ENCODE measurements around the gene FAM216A. TPM values are rescaled to one million over a fixed set of nuclear protein-coding genes. Genes with fewer than 3 reads are reported as not detected.

Gene FAM216A, protein sequence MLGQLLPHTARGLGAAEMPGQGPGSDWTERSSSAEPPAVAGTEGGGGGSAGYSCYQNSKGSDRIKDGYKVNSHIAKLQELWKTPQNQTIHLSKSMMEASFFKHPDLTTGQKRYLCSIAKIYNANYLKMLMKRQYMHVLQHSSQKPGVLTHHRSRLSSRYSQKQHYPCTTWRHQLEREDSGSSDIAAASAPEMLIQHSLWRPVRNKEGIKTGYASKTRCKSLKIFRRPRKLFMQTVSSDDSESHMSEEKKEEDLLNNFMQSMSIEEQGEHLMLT
- total RNA-seq = 10.3 and 13.7 TPM in 2 replicates

DNA sequence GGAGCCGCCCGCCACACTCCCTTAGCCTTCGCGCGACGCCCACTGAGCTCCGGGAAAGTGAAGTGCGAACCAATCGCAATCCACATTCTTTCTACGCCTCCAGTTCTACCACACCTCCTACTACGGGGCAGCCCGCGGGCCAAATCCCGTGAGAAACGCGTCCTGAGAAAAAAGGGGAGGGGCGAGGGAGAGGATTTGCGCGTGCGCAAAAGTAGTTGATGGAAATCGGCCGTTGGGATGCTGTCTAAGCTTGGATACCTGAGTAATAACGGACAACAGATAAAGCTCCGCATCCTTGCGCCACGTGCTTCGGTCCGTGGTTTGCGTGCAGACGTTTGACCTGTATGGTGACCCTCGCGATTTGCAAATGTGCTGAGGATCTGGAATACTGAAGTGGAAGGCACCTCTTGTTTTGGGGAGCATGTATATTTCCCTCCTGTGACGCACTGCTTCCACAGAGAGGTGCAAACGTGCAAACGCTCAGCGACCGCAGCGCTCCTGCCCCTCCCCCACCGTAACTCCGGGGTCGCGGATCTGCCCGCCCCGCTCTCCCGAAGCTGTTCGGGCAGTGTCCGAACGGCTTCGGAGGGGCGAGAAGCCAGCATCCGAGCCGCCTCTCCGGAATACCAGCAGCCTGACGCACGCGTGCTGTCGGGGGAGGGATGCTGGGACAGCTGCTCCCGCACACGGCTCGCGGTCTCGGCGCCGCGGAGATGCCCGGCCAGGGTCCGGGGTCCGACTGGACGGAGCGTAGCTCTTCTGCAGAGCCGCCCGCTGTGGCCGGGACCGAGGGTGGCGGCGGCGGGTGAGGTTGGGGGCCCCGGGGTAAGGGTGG, at the start of gene FAM216A, which contains the start of gene GPN3:
FAM216A (plus strand) TSS at position 632 of the 835 bp plus-strand sequence; CDS start at position 663, 31 bp downstream.
GPN3 (minus strand) TSS at position 44 of the 835 bp plus-strand sequence. CDS start 54 bp downstream, outside the sequence.

DNA sequence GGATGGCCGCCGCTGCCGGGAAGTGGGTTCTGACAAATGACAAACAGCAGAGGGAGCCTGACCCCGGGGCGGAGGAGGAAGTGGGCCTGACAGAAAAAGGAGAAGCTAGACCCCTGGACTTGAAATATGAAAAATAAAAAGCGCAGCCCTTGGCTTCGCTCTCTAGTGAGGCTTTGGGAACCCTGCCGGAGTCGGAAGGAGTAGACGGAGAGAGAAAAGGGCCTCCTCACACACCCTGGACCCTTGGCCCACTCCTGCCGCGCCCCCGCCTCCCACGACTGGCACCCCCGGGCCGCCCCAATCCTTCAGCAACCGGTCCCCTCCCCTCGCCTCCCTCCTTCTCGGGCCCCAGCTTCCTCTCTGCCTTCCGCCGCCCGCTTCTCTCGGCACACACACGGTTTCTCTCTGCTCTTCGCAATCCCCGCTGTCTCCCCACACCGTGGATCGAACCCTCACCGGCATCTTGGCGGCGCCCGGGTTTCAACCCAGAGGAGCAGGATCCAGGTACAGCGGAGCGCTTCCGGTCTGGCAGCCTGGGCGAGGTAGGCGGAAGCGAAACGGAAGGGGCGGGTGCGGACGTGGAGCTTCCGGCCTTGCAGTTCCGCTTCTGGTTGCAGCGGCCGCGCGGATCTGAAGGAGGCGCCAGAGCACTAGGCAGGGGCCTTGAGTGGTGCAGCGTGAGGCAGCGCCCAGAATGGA, 18.7 kb upstream of the FAM216A start, which contains the start of gene ARPC3:
ARPC3 (minus strand) TSS at position 539 of the 699 bp plus-strand sequence; CDS start at position 462, 77 bp downstream.

DNA sequence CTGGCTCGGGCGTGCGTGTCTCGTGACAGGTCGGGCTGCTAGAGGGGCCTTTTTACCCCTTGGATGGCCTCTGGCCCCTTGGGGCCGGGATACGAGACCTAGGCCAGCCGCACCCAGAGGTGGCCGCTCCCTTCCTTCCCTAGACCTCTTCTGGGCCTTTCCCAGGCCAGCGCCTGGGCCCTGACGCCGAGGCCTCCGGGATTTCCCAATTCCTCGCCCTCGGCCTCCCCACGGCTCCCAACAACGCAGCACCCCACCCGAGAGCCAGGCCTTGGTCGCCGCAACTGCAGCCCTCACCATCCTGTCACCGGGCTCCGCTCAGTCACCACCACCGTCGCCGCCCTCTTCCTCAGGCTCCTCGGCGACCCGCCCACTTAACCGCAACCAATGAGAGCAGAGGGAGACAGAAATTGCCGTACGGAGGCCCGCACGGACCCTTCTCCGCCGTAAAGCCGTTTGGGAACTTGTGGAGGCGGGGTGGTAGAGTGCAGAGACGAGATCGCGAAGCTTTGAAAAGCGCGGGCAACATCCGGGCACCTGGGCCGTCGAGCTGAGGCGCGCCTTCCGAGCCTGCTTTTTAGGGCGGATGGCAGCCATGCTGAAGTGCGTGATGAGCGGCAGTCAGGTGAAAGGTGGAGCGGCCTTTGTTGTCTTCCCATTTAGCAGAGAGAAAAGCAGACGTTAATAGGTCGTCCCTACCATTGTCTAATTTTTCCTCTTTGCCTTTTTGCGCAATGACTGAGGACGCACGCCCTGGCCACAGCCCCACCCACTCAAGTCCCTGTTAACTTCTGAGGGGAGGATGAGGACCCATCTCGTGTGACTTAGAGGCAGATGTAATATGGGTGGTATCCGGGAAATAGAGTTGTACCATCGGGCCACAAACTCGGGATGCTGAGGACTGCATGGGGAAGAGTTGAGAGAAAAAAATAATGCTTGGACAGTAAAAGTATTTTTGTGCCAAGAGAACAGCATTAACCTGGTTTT, 33.4 kb downstream of the FAM216A start, which contains the start of the genes RAD9B and VPS29:
RAD9B (plus strand) TSS at position 580 of the 987 bp plus-strand sequence; CDS start at position 587, 7 bp downstream.
VPS29 (minus strand) TSS at position 360 of the 987 bp plus-strand sequence; CDS start at position 300, 60 bp downstream.

Other genes with a start within 250 kb of the FAM216A start
- 99.8 and 148 TPM in 2 replicates for gene ATP2A2, start 187.6 kb upstream of the FAM216A start, total RNA-seq
- 52.0 and 56.6 TPM in 2 replicates for gene ANAPC7, start 65.1 kb upstream of the FAM216A start, total RNA-seq
- gene ARPC3, start 18.5 kb upstream of the FAM216A start, total RNA-seq = 228 and 241 TPM in 2 replicates
- 16.2 and 19.9 TPM in 2 replicates for gene GPN3, start 588 bp upstream of the FAM216A start, total RNA-seq
- gene VPS29, start 33.3 kb downstream of the FAM216A start, total RNA-seq = 64.0 and 71.7 TPM in 2 replicates
- 0.38 and 0.45 TPM in 2 replicates for gene RAD9B, start 33.5 kb downstream of the FAM216A start, total RNA-seq
- gene PPTC7, start 114.5 kb downstream of the FAM216A start, total RNA-seq = 9.2 and 12.3 TPM in 2 replicates
- 8.0 and 13.0 TPM in 2 replicates for gene TCTN1, start 145.3 kb downstream of the FAM216A start, total RNA-seq
- 3.3 and 6.0 TPM in 2 replicates for gene HVCN1, start 220.3 kb downstream of the FAM216A start, total RNA-seq

Measured in endothelial cell of coronary artery (primary cell).